Activated T-cell treated with anti-CD3 and anti-CD28 coated beads, Interleukin-2, amount 50 U/mL, for 24 hours (primary cell): ENCODE measurements around the gene BPNT1.
"Not testable (repeated sequence)": the region's sequence is repeated elsewhere in the genome, so short reads cannot be mapped to it uniquely, and the experiment has no call there.

Experiments
- DNase-seq: peaks from one replicate; pipeline ENCODE4 v3.0.0-alpha.2; 2020
- H3K27ac Mint-ChIP-seq: 2 replicates; pipeline ENCODE4 v1.8.0; 2020; ENCODE audit warnings: mild to moderate bottlenecking, mixed read lengths
- H3K27me3 Mint-ChIP-seq: 2 replicates; pipeline ENCODE4 v1.8.0; 2020; ENCODE audit warnings: mixed read lengths
- H3K36me3 Mint-ChIP-seq: 2 replicates; pipeline ENCODE4 v1.8.0; 2020; ENCODE audit warnings: low read depth, mixed read lengths
- H3K4me1 Mint-ChIP-seq: 2 replicates; pipeline ENCODE4 v1.8.0; 2020; ENCODE audit warnings: low read depth, mixed read lengths
- H3K4me3 Mint-ChIP-seq: 2 replicates; pipeline ENCODE4 v1.8.0; 2020; ENCODE audit warnings: mild to moderate bottlenecking, moderate library complexity, mixed read lengths
- H3K9me3 Mint-ChIP-seq: 2 replicates; pipeline ENCODE4 v1.8.0; 2020; ENCODE audit warnings: mixed read lengths

BPNT1 gene, protein sequence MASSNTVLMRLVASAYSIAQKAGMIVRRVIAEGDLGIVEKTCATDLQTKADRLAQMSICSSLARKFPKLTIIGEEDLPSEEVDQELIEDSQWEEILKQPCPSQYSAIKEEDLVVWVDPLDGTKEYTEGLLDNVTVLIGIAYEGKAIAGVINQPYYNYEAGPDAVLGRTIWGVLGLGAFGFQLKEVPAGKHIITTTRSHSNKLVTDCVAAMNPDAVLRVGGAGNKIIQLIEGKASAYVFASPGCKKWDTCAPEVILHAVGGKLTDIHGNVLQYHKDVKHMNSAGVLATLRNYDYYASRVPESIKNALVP

DNA sequence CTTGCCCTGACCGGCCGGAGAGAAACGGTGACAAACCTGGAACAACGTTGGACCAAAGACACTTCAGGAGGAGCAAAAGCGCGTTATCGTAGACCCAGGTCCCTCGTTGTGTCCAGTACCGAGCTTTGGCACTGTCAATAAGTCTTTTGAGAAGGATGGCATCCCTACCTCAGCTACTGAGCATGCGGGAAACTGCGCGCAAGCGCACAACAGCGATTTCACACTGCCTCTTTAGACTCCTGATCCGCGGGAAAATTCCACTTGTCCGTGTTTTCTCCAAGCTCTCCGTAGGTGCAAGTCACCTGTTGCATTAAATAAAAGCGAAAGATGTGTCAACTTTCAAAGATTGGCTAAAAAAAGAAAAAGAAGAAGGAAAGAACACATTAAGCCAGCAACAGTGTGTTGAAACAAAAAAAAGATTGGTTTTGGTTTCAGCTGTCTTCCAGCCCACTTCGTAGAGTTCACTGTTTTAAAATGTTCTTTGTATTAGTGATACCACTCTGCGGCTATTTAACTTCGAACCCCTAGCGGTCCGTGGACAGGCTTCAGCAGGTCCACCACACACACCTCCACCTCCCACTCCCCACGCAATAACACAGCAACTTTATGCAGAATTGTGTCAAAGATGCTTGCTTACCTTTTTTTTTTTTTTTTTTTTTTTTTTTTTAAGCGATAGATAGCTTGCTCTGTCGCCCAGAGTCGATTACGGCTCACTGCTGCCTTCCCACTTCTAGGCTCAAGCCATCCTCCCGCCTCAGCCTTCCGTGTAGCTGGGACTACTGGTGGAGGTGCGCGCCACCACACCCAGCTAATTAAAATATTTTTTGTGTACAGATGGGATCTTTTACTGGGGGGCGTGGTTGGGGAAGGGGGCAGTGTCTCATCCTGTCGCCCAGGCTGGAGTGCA, at the start of gene BPNT1:
Gene BPNT1, minus strand, starts transcription at position 139 of the 907 bp plus-strand sequence. CDS start 9,942 bp downstream, outside the sequence.
- Mint-ChIP-seq H3K27ac (peak within 1 kb of the TSS; percentile 83), H3K4me3 (peak within 1 kb of the TSS; percentile 84), H3K9me3 (no peaks in the 10 kb centered on the region), H3K4me1 (peaks cover 14% of the 10 kb centered on the region), H3K36me3 (peaks cover 9% of the 10 kb centered on the region), H3K27me3 (no peaks in the 10 kb centered on the region)
- peak; percentile 96 for DNase-seq

DNA sequence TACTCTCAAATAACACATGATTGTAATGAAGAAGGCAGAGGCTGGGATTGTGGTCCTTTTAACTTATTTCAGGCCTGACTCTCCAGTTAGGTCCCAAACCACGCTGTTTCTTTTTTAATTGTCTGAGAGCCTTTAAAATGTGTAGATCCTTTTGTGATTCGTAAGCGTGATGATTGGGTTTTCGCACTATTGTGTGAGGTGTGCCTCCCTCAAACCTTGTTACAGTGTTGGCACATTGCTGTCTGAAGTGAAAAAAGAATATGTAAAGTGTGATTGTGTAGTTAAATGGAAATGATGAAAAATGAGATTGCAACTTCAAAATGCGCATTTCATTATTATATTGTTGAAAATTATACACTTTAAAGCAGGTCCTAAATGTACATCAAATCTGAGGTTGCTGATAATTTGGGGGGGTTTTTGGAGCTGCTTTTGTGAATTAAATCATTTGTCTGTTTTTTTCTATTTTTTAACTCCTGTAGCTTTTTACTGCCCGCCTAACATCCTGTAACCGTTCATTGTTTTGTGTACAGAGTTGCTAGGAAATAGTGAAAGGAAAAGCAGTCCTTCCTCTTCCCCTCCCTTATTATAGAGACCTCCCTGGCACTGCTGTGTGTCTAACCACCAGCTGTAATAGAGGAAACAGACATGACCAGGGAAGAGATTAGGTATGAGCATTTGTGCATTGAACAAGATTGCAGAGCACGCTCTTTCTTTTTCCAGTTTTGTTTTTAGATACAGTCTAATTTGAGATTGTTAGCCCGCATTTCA, 47.6 kb upstream of the BPNT1 start:
- peaks cover 15% of the 10 kb centered on the region for H3K4me1 Mint-ChIP-seq
- DNase-seq: no peak
- H3K4me3 Mint-ChIP-seq: no peak overlapping the region
- H3K9me3 Mint-ChIP-seq: no peaks in the 10 kb centered on the region
- no peaks in the 10 kb centered on the region for H3K27me3 Mint-ChIP-seq
- peaks cover 90% of the 10 kb centered on the region for H3K36me3 Mint-ChIP-seq
- H3K27ac Mint-ChIP-seq: peak overlapping the region; percentile 76

DNA sequence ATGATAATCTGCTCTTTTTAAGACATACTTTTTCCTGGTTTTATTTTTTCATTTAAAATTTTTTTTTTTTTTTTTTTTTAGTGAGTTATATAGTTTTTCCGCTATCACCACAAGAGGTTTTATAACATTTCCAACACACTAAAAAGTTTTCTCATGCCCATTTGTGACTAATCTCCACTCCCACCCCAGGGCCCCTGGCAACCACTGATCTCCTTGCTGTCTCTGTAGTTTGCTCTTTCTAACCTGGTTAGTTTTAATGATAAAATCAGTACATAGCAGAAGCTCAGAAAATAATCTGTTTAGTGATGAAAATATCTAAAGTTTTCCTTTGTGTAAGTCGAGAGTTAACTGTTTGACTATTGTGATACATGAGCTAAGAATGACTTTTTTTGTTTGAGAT, 46.2 kb upstream of the BPNT1 start:
- no peak overlapping the region for H3K4me3 Mint-ChIP-seq
- H3K4me1 Mint-ChIP-seq: peaks cover 15% of the 10 kb centered on the region
- DNase-seq: no peak
- H3K36me3 Mint-ChIP-seq: peaks cover 80% of the 10 kb centered on the region
- H3K27me3 Mint-ChIP-seq: no peaks in the 10 kb centered on the region
- H3K9me3 Mint-ChIP-seq: no peaks in the 10 kb centered on the region
- H3K27ac Mint-ChIP-seq: peak overlapping the region; percentile 37

DNA sequence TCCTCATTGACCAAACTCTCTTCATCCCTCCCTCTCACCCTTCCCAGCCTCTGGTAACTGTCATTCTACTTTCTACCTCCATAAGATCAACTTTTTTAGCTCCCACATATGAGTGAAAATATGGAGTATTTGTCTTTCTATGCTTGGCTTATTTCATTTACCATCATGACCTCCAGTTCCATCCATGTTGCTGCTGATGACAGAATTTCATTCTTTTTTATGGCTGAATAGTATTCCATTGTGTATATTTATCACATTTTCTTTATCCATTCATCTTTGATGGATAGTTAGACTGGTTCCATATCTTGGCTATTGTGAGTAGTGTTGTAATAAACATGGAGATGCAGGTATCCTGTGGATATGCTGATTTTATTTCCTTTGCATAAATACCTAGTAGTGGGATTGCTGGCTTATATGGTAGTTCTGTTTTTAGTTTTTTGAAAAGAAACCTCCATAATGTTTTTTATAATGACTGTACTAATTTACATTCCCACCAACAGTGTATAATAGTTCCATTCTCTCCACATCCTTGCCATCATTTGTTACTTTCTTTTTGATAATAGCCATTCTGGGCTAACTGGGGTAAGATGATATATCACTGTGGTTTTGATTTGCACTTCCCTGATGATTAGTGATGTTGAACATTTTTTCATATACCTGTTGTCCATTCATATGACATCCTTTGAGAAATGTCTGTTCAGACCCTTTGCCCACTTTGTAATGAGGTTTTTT, 40.1 kb upstream of the BPNT1 start:
- Mint-ChIP-seq H3K9me3 (peaks cover 5% of the 10 kb centered on the region), H3K27ac (peak overlapping the region; percentile 48), H3K4me1 (peaks cover 13% of the 10 kb centered on the region), H3K4me3 (no peak overlapping the region), H3K27me3 (no peaks in the 10 kb centered on the region), H3K36me3 (peaks cover 82% of the 10 kb centered on the region)
- no peak for DNase-seq

DNA sequence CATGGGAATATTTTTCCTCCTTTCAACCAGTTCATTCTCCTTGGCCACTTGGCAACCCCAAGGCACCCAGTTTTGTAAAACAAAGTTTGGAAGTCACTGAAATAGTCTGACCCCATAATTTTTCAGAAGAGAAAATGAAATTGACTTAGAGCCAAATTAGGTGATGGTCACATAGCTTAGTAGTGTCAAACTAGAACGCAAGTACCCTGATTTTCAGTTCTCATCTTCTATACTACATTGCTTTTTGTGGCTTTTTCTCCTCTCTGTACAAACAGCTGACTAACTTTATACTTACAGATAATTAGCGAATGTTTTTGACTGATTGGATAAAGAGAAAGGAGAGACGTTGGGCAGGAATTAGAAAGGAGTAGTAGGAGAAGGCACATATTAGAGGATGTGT, 37.5 kb upstream of the BPNT1 start:
- no peak for DNase-seq
- H3K4me3 Mint-ChIP-seq: no peak overlapping the region
- H3K36me3 Mint-ChIP-seq: peaks cover 64% of the 10 kb centered on the region
- no peaks in the 10 kb centered on the region for H3K27me3 Mint-ChIP-seq
- no peak overlapping the region for H3K27ac Mint-ChIP-seq
- H3K4me1 Mint-ChIP-seq: peaks cover 21% of the 10 kb centered on the region
- peaks cover 5% of the 10 kb centered on the region for H3K9me3 Mint-ChIP-seq

DNA sequence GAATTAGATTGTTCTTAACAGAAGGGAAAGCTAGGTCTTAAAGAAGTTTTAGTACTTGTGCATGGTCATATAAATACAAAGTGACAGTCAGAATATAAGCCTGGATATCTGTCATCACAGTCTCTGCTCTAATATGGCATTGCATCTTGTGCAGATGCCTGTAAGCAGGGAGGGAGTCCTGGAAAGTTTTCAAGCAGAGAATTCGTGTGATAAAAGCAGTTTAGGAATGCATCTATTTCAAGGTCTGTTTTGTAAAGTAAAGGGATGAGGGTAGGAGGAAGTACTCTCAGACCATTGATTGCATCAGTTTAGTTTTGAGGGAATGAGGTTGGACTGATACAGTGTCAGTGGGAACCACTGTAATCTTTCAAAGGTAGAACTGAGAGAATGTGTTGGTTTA, 35.0 kb upstream of the BPNT1 start:
- H3K4me1 Mint-ChIP-seq: peaks cover 16% of the 10 kb centered on the region
- peaks cover 56% of the 10 kb centered on the region for H3K36me3 Mint-ChIP-seq
- H3K27ac Mint-ChIP-seq: peak overlapping the region; percentile 27
- no peaks in the 10 kb centered on the region for H3K27me3 Mint-ChIP-seq
- DNase-seq: no peak
- H3K9me3 Mint-ChIP-seq: peaks cover 3% of the 10 kb centered on the region
- H3K4me3 Mint-ChIP-seq: no peak overlapping the region

DNA sequence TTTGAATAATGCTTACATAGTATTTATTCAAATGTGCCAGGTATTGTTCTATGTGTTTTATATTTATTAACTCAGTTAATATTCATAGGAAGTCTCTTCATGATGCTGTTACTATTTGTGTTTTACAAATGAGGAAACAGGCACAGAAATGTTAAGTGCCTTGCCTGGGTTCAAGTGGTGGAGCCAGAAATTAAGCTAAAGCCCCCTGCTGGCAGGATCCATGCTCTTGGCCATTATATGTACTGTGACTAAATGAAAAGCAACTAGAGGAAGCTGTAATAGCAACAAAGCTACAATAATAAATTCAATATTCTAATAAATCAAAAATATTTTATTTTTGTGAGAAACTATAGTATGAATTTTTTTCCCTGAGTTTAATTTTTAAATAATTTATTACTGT, 34.3 kb upstream of the BPNT1 start:
- no peak for DNase-seq
- Mint-ChIP-seq H3K27me3 (no peaks in the 10 kb centered on the region), H3K27ac (no peak overlapping the region)

DNA sequence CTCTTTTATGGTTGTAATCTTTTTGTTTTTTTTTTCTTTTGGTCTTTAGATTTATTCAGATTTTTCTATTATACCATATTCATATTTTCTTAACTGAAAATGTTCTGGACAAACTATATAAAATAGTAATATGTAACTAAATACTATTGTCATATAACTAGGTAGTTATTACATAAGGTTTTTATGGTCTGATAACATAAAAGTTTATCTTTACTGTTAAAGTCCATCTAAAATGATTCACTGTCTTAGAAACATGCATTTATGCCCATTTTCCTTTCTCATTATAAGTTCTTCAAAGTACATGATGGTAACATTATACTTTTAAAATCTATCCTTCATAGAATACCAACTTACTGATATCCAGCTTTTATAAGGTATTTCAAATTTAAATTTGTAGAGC, 33.5 kb upstream of the BPNT1 start:
- DNase-seq: no peak
- H3K27ac Mint-ChIP-seq: no peak overlapping the region
- peaks cover 21% of the 10 kb centered on the region for H3K4me1 Mint-ChIP-seq
- H3K9me3 Mint-ChIP-seq: no peaks in the 10 kb centered on the region
- no peaks in the 10 kb centered on the region for H3K27me3 Mint-ChIP-seq
- H3K36me3 Mint-ChIP-seq: peaks cover 52% of the 10 kb centered on the region
- no peak overlapping the region for H3K4me3 Mint-ChIP-seq

More for the DNA sequence above, 34.3 kb upstream of the BPNT1 start:
- no peaks in the 10 kb centered on the region for H3K9me3 Mint-ChIP-seq
- peaks cover 15% of the 10 kb centered on the region for H3K4me1 Mint-ChIP-seq
- no peak overlapping the region for H3K4me3 Mint-ChIP-seq
- peaks cover 52% of the 10 kb centered on the region for H3K36me3 Mint-ChIP-seq

DNA sequence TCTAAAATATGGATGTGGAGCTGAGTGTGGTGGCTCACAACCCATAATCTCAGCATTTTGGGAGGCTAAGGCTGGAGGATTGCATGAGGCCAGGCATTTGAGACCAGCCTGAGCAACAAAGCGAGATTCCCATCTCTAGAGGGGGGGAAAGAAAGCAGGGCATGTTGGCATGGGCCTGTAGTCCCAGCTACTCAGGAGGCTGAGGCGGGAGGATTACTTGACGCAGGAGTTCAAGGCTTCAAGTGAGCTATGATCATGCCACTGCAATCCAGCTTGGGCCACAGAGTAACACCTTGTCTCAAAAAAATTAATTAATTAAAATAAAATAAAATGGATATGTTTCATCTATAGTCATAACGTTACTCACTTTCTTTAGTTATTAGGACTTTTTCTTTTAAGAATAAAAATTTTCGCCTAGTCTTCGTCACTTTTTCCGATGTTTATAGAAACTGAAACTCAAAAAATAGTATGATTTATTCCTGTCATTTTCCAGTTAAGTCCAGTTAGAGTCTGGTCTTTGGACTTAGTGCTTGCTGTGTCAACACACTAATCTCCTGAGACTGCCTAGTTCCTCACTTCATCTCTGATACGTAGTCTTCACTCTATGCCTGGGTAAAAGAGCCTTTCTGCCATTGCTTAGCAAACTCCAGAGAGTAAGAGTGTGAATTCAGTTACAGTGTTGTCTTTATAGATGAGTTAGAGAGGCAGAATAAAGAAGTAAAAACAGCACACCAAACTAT, 32.4 kb upstream of the BPNT1 start:
- Mint-ChIP-seq H3K27ac (peak overlapping the region; percentile 37), H3K27me3 (no peaks in the 10 kb centered on the region), H3K9me3 (no peaks in the 10 kb centered on the region)

DNA sequence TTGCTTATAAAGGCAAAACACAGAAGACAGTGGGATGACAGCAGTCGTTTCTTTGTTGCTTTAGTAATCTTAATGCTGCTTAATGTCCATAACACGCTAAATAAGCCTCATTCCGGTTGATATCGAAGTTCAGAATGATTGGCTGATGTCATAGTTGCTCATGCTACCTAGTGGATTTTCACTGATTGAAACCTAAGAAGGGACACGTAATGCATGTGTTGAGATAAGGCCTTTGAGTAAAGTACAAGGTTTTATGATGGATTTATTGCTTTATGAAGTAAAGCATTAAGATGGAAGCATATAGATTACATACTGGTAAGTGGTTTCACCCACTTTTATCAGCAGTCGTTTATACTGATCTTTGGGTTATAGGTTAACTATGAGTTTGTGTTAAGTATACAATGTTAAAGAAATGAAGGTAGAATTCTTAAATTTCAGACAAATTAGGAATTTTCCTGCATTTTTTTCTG, 29.5 kb upstream of the BPNT1 start:
- Mint-ChIP-seq H3K4me3 (no peak overlapping the region), H3K9me3 (no peaks in the 10 kb centered on the region), H3K27ac (no peak overlapping the region), H3K27me3 (no peaks in the 10 kb centered on the region), H3K4me1 (peaks cover 17% of the 10 kb centered on the region), H3K36me3 (peaks cover 56% of the 10 kb centered on the region)
- no peak for DNase-seq

More for the DNA sequence above, 32.4 kb upstream of the BPNT1 start:
- peaks cover 50% of the 10 kb centered on the region for H3K36me3 Mint-ChIP-seq
- DNase-seq: no peak
- peaks cover 22% of the 10 kb centered on the region for H3K4me1 Mint-ChIP-seq
- no peak overlapping the region for H3K4me3 Mint-ChIP-seq

DNA sequence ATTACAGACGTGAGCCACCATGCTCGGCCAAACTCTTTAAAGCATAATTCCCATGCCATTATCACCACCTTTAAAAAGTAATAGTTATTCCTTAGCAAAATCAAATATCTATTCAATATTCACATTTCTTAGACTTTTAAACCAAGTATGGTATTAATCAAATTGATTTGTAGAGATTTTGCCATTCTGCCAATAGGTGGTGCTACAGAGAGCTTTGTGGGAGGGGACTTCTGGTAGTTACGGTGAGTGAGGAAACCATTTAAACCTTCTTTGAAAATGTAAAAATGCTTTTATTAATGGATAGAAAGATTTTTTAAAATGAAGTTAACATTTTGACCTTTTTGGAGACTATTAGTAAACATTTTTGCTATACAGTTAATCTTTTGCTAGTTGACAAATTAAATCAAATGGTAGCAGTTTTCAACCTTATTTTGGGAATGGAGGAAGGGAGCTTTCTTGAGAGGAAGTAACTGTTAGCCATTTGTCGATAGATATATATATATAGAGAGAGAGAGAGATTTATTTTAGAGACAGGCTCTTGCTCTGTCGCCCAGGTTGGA, 23.6 kb upstream of the BPNT1 start:
- Mint-ChIP-seq H3K27me3 (no peaks in the 10 kb centered on the region), H3K9me3 (no peaks in the 10 kb centered on the region), H3K27ac (no peak overlapping the region), H3K4me3 (no peak overlapping the region), H3K4me1 (peaks cover 7% of the 10 kb centered on the region), H3K36me3 (peaks cover 84% of the 10 kb centered on the region)
- DNase-seq: no peak

DNA sequence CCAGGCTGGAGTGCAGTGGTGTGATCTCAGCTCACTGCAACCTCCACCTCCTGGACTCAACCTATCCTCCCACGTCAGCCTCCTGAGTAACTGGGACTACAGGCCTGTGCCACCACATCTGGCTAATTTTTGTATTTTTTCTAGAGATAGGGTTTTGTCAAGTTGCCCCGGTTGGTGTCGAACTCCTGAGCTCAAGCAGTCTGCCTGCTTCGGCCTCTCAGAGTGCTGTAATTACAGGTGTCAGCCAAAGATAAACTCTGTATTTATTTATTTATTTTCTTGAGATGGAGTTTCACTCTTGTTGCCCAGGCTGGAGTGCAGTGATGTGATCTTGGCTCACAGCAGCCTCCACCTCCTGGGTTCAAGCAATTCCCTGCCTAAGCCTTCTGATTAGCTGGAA, 23.0 kb upstream of the BPNT1 start:
- H3K4me1 Mint-ChIP-seq, H3K27me3 Mint-ChIP-seq, H3K4me3 Mint-ChIP-seq, H3K27ac Mint-ChIP-seq, H3K9me3 Mint-ChIP-seq, DNase-seq: not testable (repeated sequence)
- peaks cover 81% of the 10 kb centered on the region for H3K36me3 Mint-ChIP-seq

DNA sequence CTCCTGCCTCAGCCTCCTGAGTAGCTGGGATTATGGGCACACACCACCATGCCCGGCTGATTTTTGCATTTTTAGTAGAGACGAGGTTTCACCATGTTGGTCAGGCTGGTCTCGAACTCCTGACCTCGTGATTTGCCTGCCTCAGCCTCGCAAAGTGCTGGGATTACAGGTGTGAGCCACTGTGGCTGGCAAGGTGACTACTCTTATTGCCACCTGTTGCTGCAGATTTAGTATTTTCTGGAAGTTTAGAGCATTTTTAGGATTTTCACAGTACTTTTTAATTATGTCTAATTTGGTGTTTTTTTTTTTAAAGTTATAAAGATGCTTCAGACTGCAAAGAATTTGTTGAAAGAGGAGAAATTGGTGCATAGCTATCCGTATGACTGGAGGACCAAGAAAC, 20.9 kb upstream of the BPNT1 start:
- peaks cover 84% of the 10 kb centered on the region for H3K36me3 Mint-ChIP-seq
- H3K4me1 Mint-ChIP-seq, H3K4me3 Mint-ChIP-seq, DNase-seq, H3K27ac Mint-ChIP-seq, H3K9me3 Mint-ChIP-seq, H3K27me3 Mint-ChIP-seq: not testable (repeated sequence)
